Pancreas (tissue), 10 donors: ENCODE measurements around the gene FERMT1. TPM values are rescaled to one million over a fixed set of nuclear protein-coding genes. Genes with fewer than 3 reads are reported as not detected.
A peak's percentile ranks its signal among the peaks of the same experiment; 100 is the strongest.
"Not testable (repeated sequence)": the region's sequence is repeated elsewhere in the genome, so short reads cannot be mapped to it uniquely, and the experiment has no call there.

Experiments used
- ATAC-seq, 4 donors: fragments of 200-7000 bp; cut with Tn5 transposase; one replicate each; pipeline versions ENCODE4 v1.8.0 to v1.9.1; 2020; ENCODE audit warnings: mild to moderate bottlenecking in 4 of 4, moderate library complexity in 4 of 4
- DNase-seq, 6 donors: peaks; one replicate each; pipeline ENCODE4 v3.0.0-alpha.2; 2020
- FAIRE-seq: peaks from 2 replicates; lab custom pipeline; 2012; peaks lifted over from hg19 to GRCh38; lab: Jason Lieb, UNC
- H3K27ac ChIP-seq, 4 donors: fragments of 200-600 bp; sonication (generic); 1 replicate in 3 of 4; 2 replicates in 1 of 4; pipeline versions ENCODE4 v1.5.0 to v1.8.0; 2020
- H3K27me3 ChIP-seq, 4 donors: fragments of 200-600 bp; one replicate each; pipeline ENCODE4 v1.8.0; 2021
- H3K36me3 ChIP-seq, 3 donors: fragments of 200-600 bp; sonication (generic) in 1 of 3; one replicate each; pipeline versions ENCODE4 v1.5.0 to v1.8.0; 2020 to 2021
- H3K4me1 ChIP-seq, 3 donors: fragments of 200-600 bp; one replicate each; pipeline ENCODE4 v1.8.0; 2021
- H3K4me3 ChIP-seq, 4 donors: fragments of 200-600 bp; sonication (generic) in 2 of 4; one replicate each; pipeline versions ENCODE4 v1.5.0 to v1.8.0; 2020 to 2021
- H3K9me3 ChIP-seq, 4 donors: fragments of 200-600 bp; one replicate each; pipeline ENCODE4 v1.8.0; 2021
- WGBS, 2 donors: extraction: QIAGEN DNeasy Blood & Tissue Kit; methylation state at CpG; one replicate each; pipeline ENCODE4 v1.1.7; 2013; 5-methylcytosine and 5-hydroxymethylcytosine counted together
- intact Hi-C, 3 donors: fragments of 100-400 bp; cut with DNase I; formaldehyde crosslinking; loops; one replicate each; pipeline versions ENCODE4 v1.11.1 to v1.14.2; 2022
- polyA plus RNA-seq, 2 donors: library from polyadenylated mRNA; stranded (reverse); fragments of 200-250 nt; gene quantifications; one replicate each; pipeline ENCODE4 v1.2.3, GENCODE V29; 2013
- total RNA-seq, 6 donors: library from RNA; stranded (reverse); fragmentation: NEBNext Ultra II Directional in 4 of 6; extraction: Animal tissue kit (Norgen Biotek cat#: 25700) in 4 of 6; gene quantifications; one replicate each; pipeline versions ENCODE4 v1.2.1 to v1.2.4, GENCODE V29; 2021 to 2023
- TF ChIP-seq, protein P1 (sequence below), 4 donors: fragments of 200-600 bp; sonication (generic) in 3 of 4; IDR thresholded peaks; one replicate each; pipeline versions ENCODE4 v1.5.0 to v1.8.0; 2021; ENCODE audit warnings: antibody characterized with exemption in 4 of 4
- donor health status: healthy with polysubstance abuse.
- donor health status: DM: no; HTN: no; CAD: no; lungs with moderate emphysema.
- donor health status: DM: no; HTN: no; CAD: no.
- donor health status: control.
- donor health status: control.
- donor health status: Bipolar disorder and iron deficiency.
- donor health status: DM: yes; HTN: yes; CAD: no.
- donor health status: DM: no; HTN: no; CAD: no.
- donor health status: DM: no; HTN: no; CAD: no.
- donor health status: DM: yes; HTN: yes; CAD: no.

Gene FERMT1
- total and polyA plus RNA-seq, 8 donors = 0.80 to 5.6 (median 2.3) TPM

- no peaks in the 10 kb centered on the region for H3K9me3 ChIP-seq
- no peak for ATAC-seq
- TF ChIP-seq, protein P1, sequence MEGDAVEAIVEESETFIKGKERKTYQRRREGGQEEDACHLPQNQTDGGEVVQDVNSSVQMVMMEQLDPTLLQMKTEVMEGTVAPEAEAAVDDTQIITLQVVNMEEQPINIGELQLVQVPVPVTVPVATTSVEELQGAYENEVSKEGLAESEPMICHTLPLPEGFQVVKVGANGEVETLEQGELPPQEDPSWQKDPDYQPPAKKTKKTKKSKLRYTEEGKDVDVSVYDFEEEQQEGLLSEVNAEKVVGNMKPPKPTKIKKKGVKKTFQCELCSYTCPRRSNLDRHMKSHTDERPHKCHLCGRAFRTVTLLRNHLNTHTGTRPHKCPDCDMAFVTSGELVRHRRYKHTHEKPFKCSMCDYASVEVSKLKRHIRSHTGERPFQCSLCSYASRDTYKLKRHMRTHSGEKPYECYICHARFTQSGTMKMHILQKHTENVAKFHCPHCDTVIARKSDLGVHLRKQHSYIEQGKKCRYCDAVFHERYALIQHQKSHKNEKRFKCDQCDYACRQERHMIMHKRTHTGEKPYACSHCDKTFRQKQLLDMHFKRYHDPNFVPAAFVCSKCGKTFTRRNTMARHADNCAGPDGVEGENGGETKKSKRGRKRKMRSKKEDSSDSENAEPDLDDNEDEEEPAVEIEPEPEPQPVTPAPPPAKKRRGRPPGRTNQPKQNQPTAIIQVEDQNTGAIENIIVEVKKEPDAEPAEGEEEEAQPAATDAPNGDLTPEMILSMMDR (IDR thresholded peaks at IDR 0.05) = no peak
- H3K36me3 ChIP-seq = peaks cover 0 to 39% (median 7%) of the 10 kb centered on the region in 3 donors
- H3K4me3 ChIP-seq = no peak overlapping the region
- no peaks in the 10 kb centered on the region for H3K27me3 ChIP-seq
- WGBS, 2 donors = 96 to 97% methylated on average over 4 of the region's 4 CpGs
- no peak overlapping the region for H3K27ac ChIP-seq
- intact Hi-C loops = no loop called here
- FAIRE-seq = no peak
- no peak for DNase-seq
- H3K4me1 ChIP-seq = peaks cover 4 to 14% (median 6%) of the 10 kb centered on the region in 3 donors
Measured at GRCh38 chr20:6036213-6036612, 86.6 kb downstream of the FERMT1 start.

DNA sequence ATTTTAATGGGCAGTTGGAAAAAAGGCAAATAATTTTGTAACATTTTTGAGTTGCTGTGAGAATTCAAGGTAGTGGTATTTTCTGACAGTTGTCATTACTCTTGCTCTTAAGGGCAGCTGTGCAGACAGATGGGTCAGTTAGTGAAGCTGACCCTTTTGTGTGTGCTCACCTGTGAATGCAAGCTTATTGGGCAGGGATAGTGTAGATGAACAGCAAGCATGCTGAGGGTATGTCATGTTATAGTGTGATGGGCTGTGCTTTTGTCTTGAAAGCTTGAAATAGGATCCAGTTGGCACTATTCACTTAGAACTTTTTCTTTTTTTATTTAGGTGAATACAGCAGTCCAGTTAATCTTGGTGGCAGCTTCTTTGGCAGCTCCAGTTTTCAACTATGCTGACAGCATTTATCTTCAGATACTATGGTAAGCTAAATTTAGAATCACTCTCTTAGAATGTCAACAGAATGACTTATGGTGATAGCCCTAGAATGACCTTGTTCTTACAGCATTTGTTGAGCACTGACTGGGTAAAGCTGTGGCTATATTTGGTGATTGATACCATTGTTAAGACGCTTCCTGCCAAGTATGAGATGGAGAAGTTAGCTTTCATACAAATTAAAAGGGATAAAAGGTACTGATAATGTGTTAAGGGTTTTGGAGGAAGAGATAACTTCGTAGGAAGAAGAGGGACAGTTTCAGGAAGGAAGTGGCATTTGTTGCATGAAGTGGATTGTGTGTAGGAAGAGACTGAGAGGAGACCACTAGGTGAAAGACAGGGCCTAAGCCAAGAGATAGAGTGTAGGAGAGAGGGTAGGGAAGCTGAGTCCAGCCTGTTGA lies 88.5 kb downstream of the FERMT1 start:
- H3K9me3 ChIP-seq = no peaks in the 10 kb centered on the region
- peaks cover 6 to 14% (median 11%) of the 10 kb centered on the region in 3 donors for H3K4me1 ChIP-seq
- H3K4me3 ChIP-seq = no peak overlapping the region
- H3K27me3 ChIP-seq = no peaks in the 10 kb centered on the region
- WGBS, 2 donors = 14 to 19% methylated on average over 2 of the region's 2 CpGs
- TF ChIP-seq, protein P1 (IDR thresholded peaks at IDR 0.05) = no peak
- no peak for FAIRE-seq
- H3K36me3 ChIP-seq = peaks cover 0 to 25% (median 0%) of the 10 kb centered on the region in 3 donors
- no peak overlapping the region for H3K27ac ChIP-seq
- intact Hi-C loops = no loop called here
- peak; percentile 43 to 75 (median 66) for ATAC-seq
- DNase-seq = no peak

DNA sequence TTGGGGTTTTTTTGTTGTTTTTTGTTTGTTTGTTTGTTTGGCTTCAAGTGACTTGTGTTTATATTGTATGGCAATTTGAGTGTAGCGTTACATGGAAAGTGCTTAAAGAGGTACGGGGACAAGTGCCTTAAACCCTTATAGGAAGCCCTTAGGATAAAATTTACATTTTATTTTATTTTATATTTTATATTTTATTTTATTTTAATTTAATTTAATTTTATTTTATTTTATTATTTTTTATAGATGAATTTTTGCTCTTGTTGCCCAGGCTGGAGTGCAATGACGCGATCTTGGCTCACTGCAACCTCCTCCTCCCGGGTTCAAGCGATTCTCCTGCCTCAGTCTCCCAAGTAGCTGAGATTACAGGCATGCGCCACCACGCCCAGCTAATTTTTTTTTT lies 89.9 kb downstream of the FERMT1 start:
- H3K4me3 ChIP-seq, H3K27ac ChIP-seq, intact Hi-C loops, H3K9me3 ChIP-seq, H3K27me3 ChIP-seq, FAIRE-seq, ATAC-seq, DNase-seq: not testable (repeated sequence)
- peaks cover 0 to 20% (median 0%) of the 10 kb centered on the region in 3 donors for H3K36me3 ChIP-seq
- WGBS, 2 donors = 98% methylated on average over 8 of the region's 8 CpGs
- peaks cover 9 to 14% (median 12%) of the 10 kb centered on the region in 3 donors for H3K4me1 ChIP-seq

- TF ChIP-seq, protein P1 (IDR thresholded peaks at IDR 0.05) = no peak
- H3K36me3 ChIP-seq = no peaks in the 10 kb centered on the region
- intact Hi-C loops = no loop called here
- H3K9me3 ChIP-seq = no peaks in the 10 kb centered on the region
- ATAC-seq (no peak), DNase-seq (no peak), FAIRE-seq (no peak)
- peaks cover 9 to 14% (median 12%) of the 10 kb centered on the region in 3 donors for H3K4me1 ChIP-seq
- 68 to 74% methylated on average over 6 of the region's 6 CpGs for WGBS, 2 donors
- H3K27ac ChIP-seq = no peak overlapping the region
- no peaks in the 10 kb centered on the region for H3K27me3 ChIP-seq
- H3K4me3 ChIP-seq = no peak overlapping the region
Measured at GRCh38 chr20:6030453-6031080, 92.3 kb downstream of the FERMT1 start.

DNA sequence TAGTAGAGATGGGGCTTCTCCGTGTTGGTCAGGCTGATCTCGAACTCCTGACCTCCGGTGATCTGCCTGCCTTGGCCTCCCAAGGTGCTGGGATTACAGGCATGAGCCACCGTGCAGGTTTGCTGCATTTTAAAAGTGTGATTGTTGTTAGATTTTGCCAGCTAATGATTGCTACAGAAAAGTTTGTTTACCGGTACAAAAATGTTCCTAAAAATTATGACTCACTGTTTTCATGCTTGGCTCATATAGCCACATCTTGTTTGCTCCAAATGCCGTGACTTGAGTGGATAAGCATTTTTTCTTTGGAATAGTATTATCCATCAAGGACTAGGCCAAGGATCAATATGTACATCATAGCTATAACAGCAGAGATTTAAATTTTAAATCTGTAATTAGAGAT lies 93.3 kb downstream of the FERMT1 start:
- H3K27ac ChIP-seq = no peak overlapping the region

More for the DNA sequence above, 93.3 kb downstream of the FERMT1 start:
- H3K27me3 ChIP-seq = no peaks in the 10 kb centered on the region
- no peaks in the 10 kb centered on the region for H3K36me3 ChIP-seq
- FAIRE-seq (no peak), DNase-seq (no peak), ATAC-seq (peak in 1 of 4 donors; percentile 37)
- peaks cover 7 to 10% (median 9%) of the 10 kb centered on the region in 3 donors for H3K4me1 ChIP-seq
- 51 to 61% methylated on average over 6 of the region's 6 CpGs for WGBS, 2 donors
- TF ChIP-seq, protein P1 (IDR thresholded peaks at IDR 0.05) = no peak
- H3K4me3 ChIP-seq = no peak overlapping the region
- peaks cover 0 to 6% (median 0%) of the 10 kb centered on the region in 4 donors for H3K9me3 ChIP-seq
- intact Hi-C loops = no loop called here
